Measurements from ENCODE around the gene TOR2A. TPM values are rescaled to one million over a fixed set of nuclear protein-coding genes. Genes with fewer than 3 reads are reported as not detected.

Gene TOR2A
- total and polyA plus RNA-seq, 2 of the 8 experiments (the other 6 are each of a cell fraction or from before 2014, with no cell fraction given) = 18.7 to 24.9 TPM

- ChIA-PET POLR2A (ENCODE audit: partially characterized antibody) (interaction anchor here (0.6 to 1.9 kb wide), 9 partner anchors 14 to 214 kb away, joined by 3 to 7 read pairs (median 3); partner anchors contain the start of genes CDK9 and FPGS), CTCF (ENCODE audit: partially characterized antibody) (interaction anchor here (0.8 to 14.6 kb wide), 14 partner anchors 9 to 268 kb away, joined by 3 to 227 read pairs (median 4); partner anchors contain the start of genes CDK9, SH2D3C and TOR2A)
- Histone ChIP-seq H4K20me1 (replicated peaks in 1 of 2; ENCODE audit: control insufficient read depth in 1 of 2, insufficient read depth in 2 of 2, low read length in 2 of 2) (no peaks in the 10 kb centered on the region), H3K79me1 (ENCODE audit: low read depth, low read length) (no peaks in the 10 kb centered on the region), H3K4me1 (replicated peaks in 1 of 4; ENCODE audit: control insufficient read depth in 3 of 4, insufficient read depth in 4 of 4, low read length in 3 of 4) (peaks cover 1 to 16% (median 8%) of the 10 kb centered on the region in 4 experiments), H2BK5ac (ENCODE audit: low read depth, low read length) (no peak overlapping the region), H3K14ac (ENCODE audit: insufficient read length) (no peak overlapping the region), H3K27ac (ENCODE audit: low read depth, low read length) (no peak overlapping the region), H3K18ac (ENCODE audit: extremely low read depth, low read length) (no peak overlapping the region), H4K8ac (ENCODE audit: extremely low read depth, insufficient read depth, low read length) (no peak overlapping the region), H2BK15ac (ENCODE audit: low read length) (no peak overlapping the region), H2AK5ac (ENCODE audit: low read depth, low read length) (no peak overlapping the region), H3K23ac (ENCODE audit: insufficient read length) (no peak overlapping the region), H3K4me3 (ENCODE audit: extremely low read depth in 1 of 4, insufficient read depth in 2 of 4, low read depth in 3 of 4, low read length in 4 of 4) (peak overlapping the region; percentile 50 to 72 (median 60)), H3K9me3 (ENCODE audit: insufficient read depth in 2 of 2, low read depth in 1 of 2, low read length in 1 of 2) (no peaks in the 10 kb centered on the region), H3K56ac (replicated peaks; ENCODE audit: insufficient read length, low read depth, low read length) (no peak overlapping the region), H3K79me2 (ENCODE audit: control insufficient read depth in 1 of 2, insufficient read depth in 2 of 2, low read length in 2 of 2) (no peaks in the 10 kb centered on the region), H3K9ac (replicated peaks in 1 of 4; ENCODE audit: extremely low read depth in 1 of 4, low read depth in 3 of 4, low read length in 3 of 4) (no peak overlapping the region), H2BK12ac (ENCODE audit: low read depth, low read length) (no peak overlapping the region), H2AFZ (ENCODE audit: low read length) (no peak overlapping the region), H2BK20ac (ENCODE audit: low read length) (no peak overlapping the region), H3K4me2 (ENCODE audit: insufficient read depth in 1 of 2, low read depth in 2 of 2, low read length in 2 of 2) (peak overlapping the region; percentile 58 to 94), H2BK120ac (replicated peaks; ENCODE audit: low read depth, low read length) (no peak overlapping the region), H4K5ac (ENCODE audit: insufficient read length, low read depth, low read length) (no peak overlapping the region), H3K36me3 (ENCODE audit: control insufficient read depth in 2 of 4, insufficient read depth in 4 of 4, low read length in 3 of 4) (no peaks in the 10 kb centered on the region), H4K91ac (replicated peaks; ENCODE audit: insufficient read length, low read length) (no peak overlapping the region), H3K4ac (replicated peaks; ENCODE audit: insufficient read length, low read depth, low read length) (no peak overlapping the region), H3K27me3 (replicated peaks in 1 of 4; ENCODE audit: control insufficient read depth in 3 of 4, extremely low read depth in 1 of 4, insufficient read depth in 3 of 4, low read length in 3 of 4) (no peaks in the 10 kb centered on the region), H3K23me2 (ENCODE audit: low read depth, low read length) (no peaks in the 10 kb centered on the region; the same call in 1 of the 2 replicates)
- TF ChIP-seq SP1 (IDR thresholded peaks at IDR 0.05; ENCODE audit: low read depth, low read length) = peak; percentile 61; the same call in 1 of the 2 replicates
- no peak for TF ChIP-seq SRF (IDR thresholded peaks at IDR 0.05; ENCODE audit: low read depth, low read length)
- 0 out of 2 replicates have a peak, but pooled peaks have one; percentile 33 for TF ChIP-seq TBP (IDR thresholded peaks at IDR 0.05; ENCODE audit: low read depth, low read length)
- TF ChIP-seq BACH1 (IDR thresholded peaks at IDR 0.05; ENCODE audit: low read length) = no peak
- TF ChIP-seq KDM4A (IDR thresholded peaks at IDR 0.05; ENCODE audit: low read depth, low read length, severe bottlenecking) = peak; percentile 62
- TF ChIP-seq ASH2L (IDR thresholded peaks at IDR 0.05; ENCODE audit: low read length) = peak; percentile 28
- 0 out of 2 replicates have a peak, but pooled peaks have one; percentile 17 for TF ChIP-seq PHF8 (conservative IDR thresholded peaks at IDR 0.05; ENCODE audit: low read depth, low read length)
- DNase-seq (ENCODE audit: low read depth in 1 of 2, low spot score in 2 of 2) = peak; percentile 97 to 99
- WGBS, 2 experiments (ENCODE audit: extremely low coverage in 1 of 2, insufficient coverage in 1 of 2, insufficient read length in 1 of 2, insufficient replicate concordance in 2 of 2, low coverage in 1 of 2, low lambda C conversion rate in 2 of 2, missing lambda C conversion rate in 1 of 2) = 7% methylated on average over 16 of the region's 43 CpGs; no CpG with 5 or more reads in 1 of the 2 experiments
- FAIRE-seq = no peak
Observed at GRCh38 chr9:127770905-127771569, 35.9 kb upstream of the TOR2A start.
